ENCODE measurements around the gene AOAH. TPM values are rescaled to one million over a fixed set of nuclear protein-coding genes. Genes with fewer than 3 reads are reported as not detected.

AOAH gene
- total RNA-seq, 1 experiment from 2014 or later, result 0.39 TPM

GRCh38 chr7:36617408-36617807 lies 106.9 kb downstream of the AOAH start:
- no peaks in the 10 kb centered on the region for H3K36me3 Mint-ChIP-seq (ENCODE audit: insufficient read depth in 1 of 3, low read depth in 3 of 3)
- no peak overlapping the region for H2BK20ac ChIP-seq (ENCODE audit: low read depth, low read length, poor library complexity, severe bottlenecking)
- no peak overlapping the region for H3K4ac ChIP-seq (ENCODE audit: low read depth, low read length)
- no peak overlapping the region for H3K18ac ChIP-seq (ENCODE audit: insufficient read length, low read depth, low read length)
- no peak overlapping the region for H3K27ac ChIP-seq (ENCODE audit: insufficient read length, low read depth, low read length)
- peaks cover 3% of the 10 kb centered on the region for H3K23me2 ChIP-seq (ENCODE audit: insufficient read length, low read depth, low read length, poor library complexity, severe bottlenecking)
- no peak overlapping the region for H3K14ac ChIP-seq (ENCODE audit: insufficient read depth, low read length)
- H3K27me3 ChIP-seq (ENCODE audit: insufficient read depth, low read length), result no peaks in the 10 kb centered on the region
- no peak overlapping the region for H2BK120ac ChIP-seq (ENCODE audit: low read depth, low read length, poor library complexity, severe bottlenecking)
- no peak for TF ChIP-seq CTCF (conservative IDR thresholded peaks at IDR 0.05)
- WGBS (ENCODE audit: extremely low coverage, insufficient read length, low lambda C conversion rate), result no CpG with 5 or more reads among the region's 1 CpG
- H3K9me3 ChIP-seq (ENCODE audit: control insufficient read depth, low read depth, low read length), result no peaks in the 10 kb centered on the region
- H3K4me2 ChIP-seq (ENCODE audit: insufficient read depth, insufficient read length, low read length), result no peak overlapping the region
- no peaks in the 10 kb centered on the region for H3K27me3 Mint-ChIP-seq (ENCODE audit: low read depth)
- H3K9me3 Mint-ChIP-seq, result no peaks in the 10 kb centered on the region
- DNase-seq, result no peak
- no peak overlapping the region for H3K4me3 Mint-ChIP-seq
- H4K5ac ChIP-seq (ENCODE audit: insufficient read length, low read depth, low read length), result no peak overlapping the region
- H3K4me1 ChIP-seq (ENCODE audit: insufficient read depth, low read length), result peaks cover 4% of the 10 kb centered on the region; the same call in 1 of the 2 replicates
- no peak overlapping the region for H2BK15ac ChIP-seq (ENCODE audit: low read depth, low read length)
- no peak overlapping the region for H2BK12ac ChIP-seq (ENCODE audit: insufficient read length, low read depth, low read length)
- no peaks in the 10 kb centered on the region for H3K79me1 ChIP-seq (ENCODE audit: insufficient read depth, low read depth, low read length, poor library complexity, severe bottlenecking)
- peaks cover 28 to 33% of the 10 kb centered on the region in 2 experiments for H3K4me1 Mint-ChIP-seq
- no peak overlapping the region for H3K27ac Mint-ChIP-seq
- H3K9ac ChIP-seq (ENCODE audit: extremely low read depth, insufficient read length, low read length), result no peak overlapping the region
- no peak overlapping the region for H3T11ph ChIP-seq (ENCODE audit: low read length)
- no peak overlapping the region for H3K23ac ChIP-seq (ENCODE audit: insufficient read length, low read depth, low read length)
- H4K91ac ChIP-seq (ENCODE audit: insufficient read length, low read depth, low read length), result no peak overlapping the region
- no peaks in the 10 kb centered on the region for H4K20me1 ChIP-seq (ENCODE audit: control insufficient read depth, insufficient read depth, insufficient read length)
- H4K8ac ChIP-seq (replicated peaks; ENCODE audit: insufficient read length, low read depth, low read length), result no peak overlapping the region
- H2AFZ ChIP-seq (ENCODE audit: low read length), result no peak overlapping the region
- no peaks in the 10 kb centered on the region for H3K79me2 ChIP-seq (ENCODE audit: insufficient read depth, low read length)
- H3K56ac ChIP-seq (ENCODE audit: insufficient read length, low read depth, low read length), result no peak overlapping the region
- H2BK5ac ChIP-seq (ENCODE audit: insufficient read length, low read length), result no peak overlapping the region
- H2AK5ac ChIP-seq (ENCODE audit: insufficient read length, low read length), result no peak overlapping the region

Measured in H9 (cell line).